PC-9 (cell line): ENCODE data around the gene CFAP46. TPM values are rescaled to one million over a fixed set of nuclear protein-coding genes. Genes with fewer than 3 reads are reported as not detected.

Experiments
- BruUV-seq: library from RNA; stranded (reverse); fragments of 400-500 nt; replicated peaks from 2 replicates; lab custom pipeline; 2021; lab: Mats Ljungman, UMichigan
- CTCF ChIA-PET: fragments of 300-600 bp; sonication (Branson Sonifier 250); formaldehyde crosslinking; loops from one replicate; lab custom pipeline; 2022; ENCODE audit warnings: antibody characterized with exemption; lab: Charles Lee
- POLR2A ChIA-PET: fragments of 300-600 bp; sonication (Branson Sonifier 250); formaldehyde crosslinking; loops from one replicate; lab custom pipeline; 2022; ENCODE audit warnings: antibody characterized with exemption; ENCODE audit not compliant: unreplicated experiment; lab: Charles Lee
- DNase-seq, 2 experiments: peaks; one replicate each; pipeline versions ENCODE4 v3.0.0 to v3.0.0-alpha.2; 2015 to 2022; ENCODE audit warnings: mixed read lengths in 1 of 2
- H2AFZ ChIP-seq: fragments of 200-600 bp; sonication (generic); 2 replicates; pipeline ENCODE4 v1.8.1; 2017; ENCODE audit warnings: antibody characterized with exemption
- H3F3A ChIP-seq: fragments of 200-600 bp; sonication (generic); 2 replicates; pipeline ENCODE4 v1.8.1; 2017; ENCODE audit warnings: antibody characterized with exemption, mild to moderate bottlenecking, low read depth; ENCODE audit not compliant: insufficient read depth
- H3K27ac ChIP-seq: fragments of 200-600 bp; sonication (generic); 2 replicates; pipeline ENCODE4 v1.6.1; 2016; ENCODE audit warnings: mixed run types
- H3K27me3 ChIP-seq: fragments of 200-600 bp; sonication (generic); 2 replicates; pipeline ENCODE4 v1.6.1; 2016; ENCODE audit warnings: low read depth, mixed run types; ENCODE audit not compliant: insufficient read depth
- H3K36me3 ChIP-seq: fragments of 200-600 bp; sonication (generic); 2 replicates; pipeline ENCODE4 v1.6.1; 2016; ENCODE audit warnings: low read depth, mixed run types
- H3K4me1 ChIP-seq: fragments of 200-600 bp; sonication (generic); replicated peaks from 2 replicates; pipeline ENCODE4 v1.6.1; 2016; ENCODE audit warnings: mixed run types; ENCODE audit not compliant: insufficient read depth
- H3K4me2 ChIP-seq: fragments of 200-600 bp; sonication (generic); 2 replicates; pipeline ENCODE4 v1.6.1; 2017; ENCODE audit warnings: mixed run types
- H3K4me3 ChIP-seq: fragments of 200-600 bp; sonication (generic); 2 replicates; pipeline ENCODE4 v1.6.1; 2016; ENCODE audit warnings: mixed run types
- H3K79me2 ChIP-seq: fragments of 200-600 bp; sonication (generic); 2 replicates; pipeline ENCODE4 v1.6.1; 2017; ENCODE audit warnings: low read depth, mixed run types
- H3K9me2 ChIP-seq: fragments of 200-600 bp; sonication (generic); 2 replicates; pipeline ENCODE4 v1.8.1; 2017; ENCODE audit warnings: mild to moderate bottlenecking; ENCODE audit not compliant: insufficient read depth
- H3K9me3 ChIP-seq: fragments of 200-600 bp; sonication (generic); 2 replicates; pipeline ENCODE4 v1.8.1; 2016; ENCODE audit warnings: low read depth; ENCODE audit not compliant: insufficient read depth
- H4K20me1 ChIP-seq: fragments of 200-600 bp; sonication (generic); 2 replicates; pipeline ENCODE4 v1.8.1; 2017; ENCODE audit not compliant: insufficient read depth
- EZH2 ChIP-seq: fragments of 200-600 bp; sonication (generic); IDR thresholded peaks from 2 replicates; pipeline ENCODE4 v1.8.0; 2017; ENCODE audit warnings: antibody characterized with exemption, low read depth
- intact Hi-C: fragments of 100-400 bp; cut with micrococcal nuclease; formaldehyde crosslinking; loops from one replicate; pipeline ENCODE4 v1.10.0; 2022; ENCODE audit not compliant: unreplicated experiment
- total RNA-seq: library from RNA; stranded (reverse); gene quantifications from 2 replicates; pipeline ENCODE4 v1.2.3, GENCODE V29; 2021
- TF ChIP-seq, protein P1 (sequence below): fragments of 200-600 bp; sonication (generic); conservative IDR thresholded peaks from 2 replicates; pipeline ENCODE4 v1.6.1; 2017; ENCODE audit warnings: mixed run types, antibody characterized with exemption, mild to moderate bottlenecking, moderate library complexity

The CFAP46 gene
- total RNA-seq, 1 experiment from 2014 or later = not detected

DNA sequence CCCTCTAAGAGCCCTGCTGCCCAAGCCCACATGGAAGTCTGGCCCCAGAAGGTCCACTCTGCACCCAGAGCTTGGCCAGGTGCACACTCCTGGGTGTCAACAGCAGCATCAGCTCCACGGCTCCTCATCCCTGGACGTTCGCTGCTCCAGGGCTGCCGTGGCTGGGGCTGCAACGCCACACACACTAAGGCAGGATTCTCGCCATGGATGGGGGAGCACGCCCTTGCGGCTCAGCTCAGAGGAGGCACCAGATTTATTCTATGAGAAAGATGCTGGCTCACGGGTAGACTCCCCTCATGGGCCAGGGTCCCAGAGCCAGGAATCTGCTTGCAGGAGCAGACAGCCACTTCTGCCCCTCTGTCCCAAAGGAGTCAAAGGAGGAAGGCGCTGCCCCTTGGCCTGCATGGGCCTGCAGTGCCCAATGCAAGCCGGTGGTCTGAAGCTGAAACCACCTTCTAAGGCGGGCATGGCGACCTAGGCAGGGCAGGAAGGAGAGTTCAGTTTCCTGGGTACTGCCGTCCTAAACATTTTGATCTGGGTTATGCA, 42.1 kb downstream of the CFAP46 start:
- Histone ChIP-seq H3K9me2 (no peaks in the 10 kb centered on the region), H3K36me3 (no peaks in the 10 kb centered on the region), H3K4me2 (no peak overlapping the region), H3K4me3 (no peak overlapping the region), H3K4me1 (no peaks in the 10 kb centered on the region), H3K27me3 (peaks cover 27% of the 10 kb centered on the region), H4K20me1 (no peaks in the 10 kb centered on the region), H3K9me3 (no peaks in the 10 kb centered on the region), H2AFZ (no peak overlapping the region), H3F3A (0 out of 2 replicates have a peak, but pooled peaks cover 3% of the 10 kb centered on the region), H3K27ac (no peak overlapping the region), H3K79me2 (no peaks in the 10 kb centered on the region)
- TF ChIP-seq, protein P1, sequence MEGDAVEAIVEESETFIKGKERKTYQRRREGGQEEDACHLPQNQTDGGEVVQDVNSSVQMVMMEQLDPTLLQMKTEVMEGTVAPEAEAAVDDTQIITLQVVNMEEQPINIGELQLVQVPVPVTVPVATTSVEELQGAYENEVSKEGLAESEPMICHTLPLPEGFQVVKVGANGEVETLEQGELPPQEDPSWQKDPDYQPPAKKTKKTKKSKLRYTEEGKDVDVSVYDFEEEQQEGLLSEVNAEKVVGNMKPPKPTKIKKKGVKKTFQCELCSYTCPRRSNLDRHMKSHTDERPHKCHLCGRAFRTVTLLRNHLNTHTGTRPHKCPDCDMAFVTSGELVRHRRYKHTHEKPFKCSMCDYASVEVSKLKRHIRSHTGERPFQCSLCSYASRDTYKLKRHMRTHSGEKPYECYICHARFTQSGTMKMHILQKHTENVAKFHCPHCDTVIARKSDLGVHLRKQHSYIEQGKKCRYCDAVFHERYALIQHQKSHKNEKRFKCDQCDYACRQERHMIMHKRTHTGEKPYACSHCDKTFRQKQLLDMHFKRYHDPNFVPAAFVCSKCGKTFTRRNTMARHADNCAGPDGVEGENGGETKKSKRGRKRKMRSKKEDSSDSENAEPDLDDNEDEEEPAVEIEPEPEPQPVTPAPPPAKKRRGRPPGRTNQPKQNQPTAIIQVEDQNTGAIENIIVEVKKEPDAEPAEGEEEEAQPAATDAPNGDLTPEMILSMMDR = no peak
- no peak for TF ChIP-seq EZH2
- DNase-seq = no peak
- intact Hi-C loops = loop anchor here (10.0 kb wide), 1 partner anchor 425 kb away; no protein-coding TSS in a partner anchor
- ChIA-PET POLR2A (no interaction called here), CTCF (no interaction called here)
- BruUV-seq = no TSS peak

DNA sequence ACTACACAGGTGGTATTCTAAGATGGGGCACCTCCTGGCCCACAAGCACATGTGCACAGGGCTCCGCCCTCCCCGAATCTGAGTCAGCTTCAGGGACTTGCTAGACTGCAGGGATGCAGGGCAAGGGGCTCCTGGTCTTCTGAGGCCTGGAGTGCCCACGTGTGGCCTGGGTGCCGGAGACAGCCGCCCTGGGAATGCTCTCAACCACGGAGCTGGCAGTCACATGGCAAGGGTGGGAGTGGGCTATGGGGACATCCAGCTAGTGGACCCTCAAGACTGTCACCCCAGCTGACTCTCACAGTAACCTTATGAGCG, 42.7 kb downstream of the CFAP46 start:
- Histone ChIP-seq H4K20me1 (no peaks in the 10 kb centered on the region), H3K4me2 (no peak overlapping the region), H3K27ac (no peak overlapping the region), H2AFZ (no peak overlapping the region), H3K36me3 (no peaks in the 10 kb centered on the region), H3K27me3 (peaks cover 33% of the 10 kb centered on the region), H3K4me3 (no peak overlapping the region), H3K79me2 (no peaks in the 10 kb centered on the region), H3K9me3 (no peaks in the 10 kb centered on the region), H3K4me1 (no peaks in the 10 kb centered on the region), H3F3A (0 out of 2 replicates have a peak, but pooled peaks cover 3% of the 10 kb centered on the region), H3K9me2 (no peaks in the 10 kb centered on the region)
- ChIA-PET POLR2A (no interaction called here), CTCF (no interaction called here)
- no peak for TF ChIP-seq EZH2
- TF ChIP-seq, protein P1 = no peak
- no peak for DNase-seq
- intact Hi-C loops = loop anchor here (10.0 kb wide), 1 partner anchor 425 kb away; no protein-coding TSS in a partner anchor
- BruUV-seq = no TSS peak

DNA sequence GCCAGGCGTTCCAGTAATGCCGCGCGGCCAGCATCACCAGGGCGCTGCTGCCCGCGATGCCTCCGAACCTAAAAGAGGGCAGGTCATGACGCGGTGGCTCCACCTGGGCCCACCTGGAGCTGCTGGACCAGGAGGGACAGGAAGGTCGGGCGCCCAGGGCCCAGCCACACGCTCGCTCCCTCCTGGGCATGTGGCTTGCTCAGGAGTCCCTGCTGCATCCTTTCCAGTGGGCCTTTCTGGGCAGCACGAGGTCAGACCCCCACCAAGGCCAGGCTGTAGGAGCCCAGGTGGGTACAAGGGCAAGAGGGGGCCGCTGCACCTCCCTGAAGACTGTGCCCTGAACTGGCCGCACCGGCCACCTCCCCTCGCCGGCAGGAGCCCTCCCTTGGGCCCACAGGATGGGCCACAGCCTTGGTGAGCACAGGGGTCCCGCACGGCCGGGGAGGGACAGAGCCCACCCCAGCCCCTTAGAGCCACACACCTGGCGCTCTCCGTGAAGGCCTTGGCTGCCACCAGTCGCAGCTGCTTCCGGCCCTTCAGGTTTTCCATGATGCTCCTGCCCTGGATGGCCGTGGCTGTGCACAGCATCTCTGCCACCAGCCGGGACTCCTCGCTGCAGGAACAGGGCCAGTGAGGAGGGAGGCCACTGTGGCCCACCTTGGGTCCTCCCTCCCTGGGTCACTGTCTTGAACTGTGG, 43.2 kb downstream of the CFAP46 start:
- Histone ChIP-seq H3K27ac (no peak overlapping the region), H2AFZ (no peak overlapping the region), H3K9me3 (no peaks in the 10 kb centered on the region), H3F3A (0 out of 2 replicates have a peak, but pooled peaks cover 3% of the 10 kb centered on the region), H3K79me2 (no peaks in the 10 kb centered on the region), H3K4me1 (no peaks in the 10 kb centered on the region), H3K9me2 (no peaks in the 10 kb centered on the region), H4K20me1 (no peaks in the 10 kb centered on the region), H3K4me3 (no peak overlapping the region), H3K36me3 (no peaks in the 10 kb centered on the region), H3K27me3 (peaks cover 38% of the 10 kb centered on the region), H3K4me2 (no peak overlapping the region)
- ChIA-PET POLR2A (no interaction called here), CTCF (no interaction called here)
- no peak for DNase-seq
- intact Hi-C loops = no loop called here
- TF ChIP-seq EZH2 = no peak
- TF ChIP-seq, protein P1 = no peak
- BruUV-seq = no TSS peak
